Stimulated activated CD8-positive, alpha-beta memory T cell treated with anti-CD3 and anti-CD28 coated beads, Interleukin-12 subunit alpha, Interleukin-12 subunit beta, amount 100 ng/mL, for 4 hours (primary cell): ENCODE data around the gene TBC1D13.
"Not testable (repeated sequence)": the region's sequence is repeated elsewhere in the genome, so short reads cannot be mapped to it uniquely, and the experiment has no call there.

Experiments
- DNase-seq: peaks from one replicate; pipeline ENCODE4 v3.0.0-alpha.2; 2020; ENCODE audit warnings: low read depth

Gene TBC1D13

GRCh38 chr9:128845186-128845931 is 58.3 kb downstream of the TBC1D13 start:
- DNase-seq: no peak

- DNase-seq: no peak
Observed at GRCh38 chr9:128846680-128847030, 59.6 kb downstream of the TBC1D13 start.

- DNase-seq: no peak
Observed at GRCh38 chr9:128847803-128848202, 60.8 kb downstream of the TBC1D13 start.

GRCh38 chr9:128851024-128851423 is 64.0 kb downstream of the TBC1D13 start:
- DNase-seq: not testable (repeated sequence)

GRCh38 chr9:128851779-128852600 is 64.9 kb downstream of the TBC1D13 start:
- DNase-seq: not testable (repeated sequence)

- DNase-seq: not testable (repeated sequence)
Observed at GRCh38 chr9:128852646-128853045, 65.6 kb downstream of the TBC1D13 start.

- DNase-seq: not testable (repeated sequence)
Observed at GRCh38 chr9:128854454-128854853, 67.4 kb downstream of the TBC1D13 start.

- not testable (repeated sequence) for DNase-seq
Observed at GRCh38 chr9:128858476-128858875, 71.4 kb downstream of the TBC1D13 start.
